HG03342 (cell line): ENCODE results near the gene PCDHGB1.
A peak's percentile ranks its signal among the peaks of the same experiment; 100 is the strongest.
"Not testable (repeated sequence)": the region's sequence is repeated elsewhere in the genome, so short reads cannot be mapped to it uniquely, and the experiment has no call there.

Source experiments
- ATAC-seq: cut with Tn5 transposase; IDR thresholded peaks from one replicate; pipeline ENCODE4 v1.9.1; 2021; ENCODE audit warnings: mild to moderate bottlenecking, moderate library complexity; ENCODE audit not compliant: unreplicated experiment

The PCDHGB1 gene

GRCh38 chr5:141382469-141383294 is 32.8 kb downstream of the PCDHGB1 start, which contains the start of gene PCDHGA7:
Gene PCDHGA7, plus strand, starts transcription at chr5:141382742. Its CDS starts 158 bp downstream, at chr5:141382900.
- ATAC-seq: no peak

DNA sequence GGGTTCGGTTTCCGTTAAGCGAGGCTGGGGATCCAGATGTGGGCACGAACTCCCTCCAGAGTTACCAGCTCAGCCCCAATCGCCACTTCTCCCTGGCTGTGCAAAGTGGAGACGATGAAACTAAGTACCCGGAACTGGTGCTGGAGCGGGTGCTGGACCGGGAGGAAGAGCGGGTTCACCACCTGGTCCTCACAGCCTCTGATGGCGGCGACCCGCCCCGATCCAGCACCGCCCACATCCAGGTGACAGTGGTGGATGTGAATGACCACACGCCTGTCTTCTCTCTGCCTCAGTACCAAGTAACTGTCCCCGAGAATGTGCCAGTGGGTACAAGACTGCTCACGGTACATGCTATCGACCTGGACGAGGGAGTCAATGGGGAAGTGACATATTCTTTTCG is 33.4 kb downstream of the PCDHGB1 start:
- no peak for ATAC-seq

- no peak for ATAC-seq
Measured at GRCh38 chr5:141384471-141385267, 34.8 kb downstream of the PCDHGB1 start.

- peak; percentile 74 for ATAC-seq
Measured at GRCh38 chr5:141387557-141388311, 37.8 kb downstream of the PCDHGB1 start, which contains the start of gene PCDHGB4. Gene PCDHGB4, plus strand, starts transcription at chr5:141387698. Its CDS starts 187 bp downstream, at chr5:141387885.

DNA sequence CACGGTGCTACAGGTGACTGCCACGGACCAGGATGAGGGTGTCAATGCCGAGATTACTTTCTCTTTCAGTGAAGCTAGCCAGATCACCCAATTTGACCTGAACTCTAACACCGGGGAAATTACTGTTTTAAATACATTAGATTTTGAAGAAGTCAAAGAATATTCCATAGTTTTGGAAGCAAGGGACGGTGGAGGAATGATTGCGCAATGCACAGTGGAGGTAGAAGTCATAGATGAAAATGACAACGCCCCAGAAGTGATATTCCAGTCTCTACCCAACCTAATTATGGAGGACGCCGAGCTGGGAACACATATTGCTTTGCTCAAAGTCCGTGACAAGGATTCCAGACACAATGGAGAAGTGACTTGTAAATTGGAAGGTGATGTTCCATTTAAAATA is 38.8 kb downstream of the PCDHGB1 start:
- no peak for ATAC-seq

DNA sequence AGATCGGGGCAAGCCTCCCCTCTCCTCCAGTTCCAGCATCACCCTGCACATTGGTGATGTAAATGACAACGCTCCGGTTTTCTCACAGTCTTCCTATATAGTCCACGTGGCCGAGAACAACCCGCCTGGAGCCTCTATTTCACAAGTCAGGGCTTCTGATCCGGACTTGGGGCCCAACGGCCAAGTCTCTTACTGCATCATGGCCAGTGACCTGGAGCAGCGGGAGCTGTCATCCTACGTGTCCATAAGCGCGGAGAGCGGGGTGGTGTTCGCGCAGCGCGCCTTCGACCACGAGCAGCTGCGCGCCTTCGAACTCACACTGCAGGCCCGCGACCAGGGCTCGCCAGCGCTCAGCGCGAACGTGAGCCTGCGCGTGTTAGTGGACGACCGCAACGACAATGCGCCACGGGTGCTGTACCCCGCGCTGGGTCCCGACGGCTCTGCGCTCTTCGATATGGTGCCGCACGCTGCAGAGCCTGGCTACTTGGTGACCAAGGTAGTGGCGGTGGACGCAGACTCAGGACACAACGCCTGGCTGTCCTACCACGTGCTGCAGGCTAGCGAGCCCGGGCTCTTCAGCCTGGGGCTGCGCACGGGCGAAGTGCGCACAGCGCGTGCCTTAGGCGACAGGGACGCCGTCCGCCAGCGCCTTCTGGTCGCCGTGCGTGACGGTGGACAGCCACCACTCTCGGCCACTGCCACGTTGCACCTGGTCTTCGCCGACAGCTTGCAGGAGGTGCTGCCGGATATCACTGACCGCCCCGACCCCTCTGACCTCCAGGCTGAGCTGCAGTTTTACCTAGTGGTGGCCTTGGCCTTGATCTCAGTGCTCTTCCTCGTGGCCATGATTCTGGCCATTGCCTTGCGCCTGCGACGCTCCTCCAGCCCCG is 39.5 kb downstream of the PCDHGB1 start:
- ATAC-seq: no peak

DNA sequence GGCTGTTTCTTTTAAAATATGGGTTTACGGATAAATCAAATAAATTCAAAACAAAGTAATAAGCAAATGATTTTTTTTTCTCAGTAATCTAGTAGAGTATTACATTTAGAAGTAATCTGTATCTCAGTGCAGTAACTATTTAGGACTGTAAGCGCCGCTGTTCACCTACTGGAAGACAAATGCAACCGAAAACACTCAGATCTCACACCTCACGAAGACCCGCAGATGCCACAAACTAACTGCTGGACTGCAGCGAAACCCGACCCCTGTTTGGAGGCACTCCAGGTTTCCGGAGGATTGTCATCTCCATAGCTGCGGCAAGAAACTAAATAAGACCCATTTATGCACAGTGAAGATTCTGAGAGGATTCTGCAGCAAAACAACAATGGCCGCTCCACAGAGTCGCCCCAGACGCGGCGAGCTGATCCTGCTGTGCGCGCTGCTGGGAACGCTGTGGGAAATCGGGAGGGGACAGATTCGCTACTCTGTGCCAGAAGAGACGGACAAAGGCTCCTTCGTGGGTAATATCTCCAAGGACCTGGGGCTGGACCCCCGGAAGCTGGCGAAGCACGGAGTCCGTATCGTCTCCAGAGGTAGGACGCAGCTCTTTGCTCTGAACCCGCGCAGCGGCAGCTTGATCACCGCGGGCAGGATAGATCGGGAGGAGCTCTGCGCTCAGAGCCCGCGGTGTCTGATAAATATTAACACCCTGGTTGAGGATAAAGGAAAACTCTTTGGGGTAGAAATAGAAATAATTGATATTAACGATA is 42.7 kb downstream of the PCDHGB1 start, which contains the start of gene PCDHGA8:
TSS of gene PCDHGA8 (plus strand) at position 205 of the 770 bp plus-strand sequence. CDS start at position 386, 181 bp downstream.
- ATAC-seq: no peak

GRCh38 chr5:141393267-141393666 is 43.4 kb downstream of the PCDHGB1 start:
- no peak for ATAC-seq

DNA sequence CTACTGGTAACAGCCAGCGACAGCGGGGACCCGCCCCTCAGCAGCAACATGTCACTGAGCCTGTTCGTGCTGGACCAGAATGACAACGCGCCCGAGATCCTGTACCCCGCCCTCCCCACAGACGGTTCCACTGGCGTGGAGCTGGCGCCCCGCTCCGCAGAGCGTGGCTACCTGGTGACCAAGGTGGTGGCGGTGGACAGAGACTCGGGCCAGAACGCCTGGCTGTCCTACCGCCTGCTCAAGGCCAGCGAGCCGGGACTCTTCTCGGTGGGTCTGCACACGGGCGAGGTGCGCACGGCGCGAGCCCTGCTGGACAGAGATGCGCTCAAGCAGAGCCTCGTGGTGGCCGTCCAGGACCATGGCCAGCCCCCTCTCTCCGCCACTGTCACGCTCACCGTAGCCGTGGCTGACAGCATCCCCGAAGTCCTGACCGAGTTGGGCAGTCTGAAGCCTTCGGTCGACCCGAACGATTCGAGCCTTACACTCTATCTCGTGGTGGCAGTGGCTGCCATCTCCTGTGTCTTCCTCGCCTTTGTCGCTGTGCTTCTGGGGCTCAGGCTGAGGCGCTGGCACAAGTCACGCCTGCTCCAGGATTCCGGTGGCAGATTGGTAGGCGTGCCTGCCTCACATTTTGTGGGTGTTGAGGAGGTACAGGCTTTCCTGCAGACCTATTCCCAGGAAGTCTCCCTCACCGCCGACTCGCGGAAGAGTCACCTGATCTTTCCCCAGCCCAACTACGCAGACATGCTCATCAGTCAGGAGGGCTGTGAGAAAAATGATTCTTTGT is 44.7 kb downstream of the PCDHGB1 start:
- not testable (repeated sequence) for ATAC-seq

GRCh38 chr5:141397756-141398551 is 48.1 kb downstream of the PCDHGB1 start, which contains the start of gene PCDHGB5:
Gene PCDHGB5, plus strand, starts transcription at chr5:141397947. Its CDS starts 181 bp downstream, at chr5:141398128.
- peak; percentile 90 for ATAC-seq

DNA sequence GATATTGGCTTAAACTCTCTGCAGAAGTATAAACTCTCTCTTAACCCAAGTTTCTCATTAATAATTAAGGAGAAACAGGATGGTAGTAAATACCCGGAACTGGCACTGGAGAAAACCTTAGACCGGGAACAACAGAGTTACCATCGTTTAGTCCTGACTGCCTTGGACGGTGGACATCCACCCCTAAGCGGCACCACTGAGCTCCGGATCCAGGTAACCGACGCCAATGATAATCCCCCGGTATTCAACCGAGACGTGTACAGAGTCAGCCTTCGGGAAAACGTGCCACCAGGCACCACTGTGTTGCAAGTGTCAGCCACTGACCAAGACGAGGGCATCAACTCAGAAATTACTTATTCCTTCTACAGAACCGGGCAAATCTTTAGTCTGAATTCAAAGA is 48.7 kb downstream of the PCDHGB1 start:
- no peak for ATAC-seq

GRCh38 chr5:141399555-141400258 is 49.8 kb downstream of the PCDHGB1 start:
- ATAC-seq: no peak
